GM18909 (cell line): Measurements from ENCODE around the gene ZNF621.

Source experiments
- ATAC-seq: cut with Tn5 transposase; IDR thresholded peaks from one replicate; pipeline ENCODE4 v1.9.1; 2021; ENCODE audit warnings: mild to moderate bottlenecking; ENCODE audit not compliant: unreplicated experiment, poor library complexity

The ZNF621 gene

DNA sequence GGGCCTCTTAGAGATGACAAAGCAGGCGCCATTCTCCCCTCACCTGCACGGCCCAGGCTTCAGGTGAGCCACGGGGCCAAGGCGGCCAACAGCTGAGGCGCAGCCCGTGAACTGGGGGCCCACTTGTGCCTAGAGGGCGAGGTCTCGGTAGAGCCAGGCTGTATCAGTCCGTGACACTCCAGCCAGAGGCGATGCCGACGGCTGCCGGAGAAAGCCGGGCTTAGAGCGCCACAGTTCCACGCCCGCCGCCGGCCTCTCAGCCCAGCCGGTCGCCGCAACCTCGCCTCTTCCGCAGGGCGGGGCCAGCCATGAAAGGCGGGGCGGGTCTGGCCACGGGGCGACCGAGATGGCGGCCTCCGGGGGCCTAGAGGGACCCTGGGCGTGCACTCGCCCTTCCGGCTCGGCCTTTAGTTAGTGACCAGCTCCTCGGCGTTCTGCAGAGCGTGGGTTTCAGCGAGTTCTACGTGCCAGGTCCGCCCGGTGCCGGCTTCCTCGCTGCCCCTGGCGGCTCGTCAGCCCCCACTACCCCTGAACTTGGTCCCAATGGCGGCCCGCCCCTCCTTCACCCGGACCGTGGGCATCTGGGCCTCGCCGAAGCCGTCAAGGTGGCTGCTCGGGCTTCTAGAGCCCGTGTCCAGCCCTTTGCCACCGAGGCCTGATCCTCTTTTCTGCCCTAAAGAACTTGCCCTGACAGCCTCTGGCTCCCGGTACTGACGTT is at the start of gene ZNF621:
ZNF621 (plus strand) TSS at position 393 of the 718 bp plus-strand sequence. CDS start 881 bp downstream, outside the sequence.
- peak; percentile 99 for ATAC-seq

GRCh38 chr3:40476478-40477470 is 48.0 kb upstream of the ZNF621 start, which contains the start of gene ZNF619:
ZNF619 (plus strand) TSS chr3:40477122; CDS start chr3:40477980, 858 bp downstream.
- peak; percentile 83 for ATAC-seq

GRCh38 chr3:40477666-40478065 is 47.1 kb upstream of the ZNF621 start:
- ATAC-seq = no peak

DNA sequence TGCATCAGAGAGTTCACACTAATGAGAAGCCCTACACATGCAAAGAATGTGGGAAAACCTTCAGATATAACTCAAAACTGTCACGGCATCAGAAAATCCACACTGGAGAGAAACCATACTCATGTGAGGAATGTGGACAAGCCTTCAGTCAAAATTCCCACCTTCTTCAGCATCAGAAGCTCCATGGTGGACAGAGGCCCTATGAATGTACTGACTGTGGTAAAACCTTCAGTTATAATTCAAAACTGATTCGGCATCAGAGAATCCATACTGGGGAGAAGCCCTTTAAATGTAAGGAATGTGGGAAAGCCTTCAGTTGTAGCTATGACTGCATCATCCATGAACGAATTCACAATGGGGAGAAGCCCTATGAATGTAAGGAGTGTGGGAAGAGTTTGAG is 37.6 kb upstream of the ZNF621 start:
- no peak for ATAC-seq

GRCh38 chr3:40490916-40491315 is 33.8 kb upstream of the ZNF621 start:
- ATAC-seq = no peak

GRCh38 chr3:40494698-40495097 is 30.1 kb upstream of the ZNF621 start:
- ATAC-seq = no peak

DNA sequence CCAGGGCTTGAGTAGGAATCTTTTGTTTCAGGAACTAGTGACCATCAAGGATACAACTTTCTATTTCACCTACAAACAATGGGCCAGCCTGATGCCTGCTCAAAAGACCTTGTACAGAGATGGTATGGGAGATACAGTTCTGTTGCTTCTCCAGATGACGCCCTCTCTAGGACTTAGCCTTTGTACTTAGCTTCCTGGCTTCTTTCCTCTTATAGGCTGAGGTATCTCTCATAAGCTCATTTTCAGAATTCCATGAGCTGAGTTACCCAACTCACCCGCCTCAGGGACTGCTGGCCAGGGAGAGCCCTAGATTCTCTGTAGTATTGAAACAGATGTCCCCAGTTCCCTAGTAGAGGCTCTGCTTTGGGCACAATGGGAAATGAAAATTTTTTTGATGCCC is 27.5 kb upstream of the ZNF621 start:
- no peak for ATAC-seq

DNA sequence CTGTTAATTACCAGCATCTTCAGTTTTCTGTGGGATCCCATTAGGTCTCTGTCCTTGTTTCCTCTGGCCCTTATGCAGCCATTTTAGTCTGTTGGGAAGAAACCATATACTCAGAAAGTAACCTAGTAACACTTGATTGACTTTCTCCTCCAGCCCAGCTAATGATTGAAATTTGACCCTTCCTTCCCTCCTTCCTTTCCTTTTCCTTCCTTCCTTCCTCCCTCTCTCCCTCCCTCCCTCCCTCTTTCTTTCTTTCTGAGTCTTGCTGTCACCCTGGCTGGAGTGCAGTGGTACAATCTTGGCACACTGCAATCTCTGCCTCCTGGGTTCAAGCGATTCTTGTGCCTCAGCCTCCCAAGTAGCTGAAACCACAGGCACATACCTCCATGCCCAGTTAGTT is 24.8 kb upstream of the ZNF621 start:
- no peak for ATAC-seq

GRCh38 chr3:40502034-40502433 is 22.7 kb upstream of the ZNF621 start:
- ATAC-seq = no peak

DNA sequence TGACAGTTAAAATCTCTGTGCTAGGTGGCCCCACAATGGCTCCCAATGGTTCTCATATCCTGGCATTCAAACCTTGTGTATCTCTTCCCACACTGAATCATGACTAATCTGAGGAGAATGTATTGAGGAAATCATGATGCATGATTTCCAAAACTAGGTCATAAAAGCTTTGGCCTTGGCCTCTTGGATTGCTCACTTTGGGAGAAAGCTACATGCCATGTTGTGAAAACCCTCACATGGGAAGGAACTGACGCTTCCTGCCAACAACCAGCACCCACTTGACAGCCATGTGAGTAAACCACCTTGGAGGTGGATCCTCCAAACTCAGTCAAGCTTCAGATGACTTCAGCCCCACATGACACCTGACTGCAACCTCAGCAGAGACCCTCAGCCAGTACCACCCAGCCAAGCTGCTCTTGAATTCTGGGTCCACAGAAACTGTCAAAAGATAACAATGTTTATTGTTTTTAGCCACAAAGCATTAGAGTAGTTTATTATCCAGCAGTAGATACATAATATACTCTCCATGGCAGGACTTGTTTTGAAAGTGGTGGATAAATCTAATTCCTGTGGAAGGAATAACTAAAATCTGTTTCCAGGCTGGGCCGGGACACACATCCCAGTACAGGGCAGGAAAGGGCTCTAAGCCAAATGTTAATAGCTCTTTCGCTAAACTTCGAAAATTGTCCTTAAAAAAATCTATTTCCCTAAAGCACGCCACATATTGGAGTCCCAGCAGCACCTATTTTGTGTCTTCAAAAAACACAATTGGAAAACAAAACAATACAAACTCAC is 19.9 kb upstream of the ZNF621 start:
- ATAC-seq = no peak

DNA sequence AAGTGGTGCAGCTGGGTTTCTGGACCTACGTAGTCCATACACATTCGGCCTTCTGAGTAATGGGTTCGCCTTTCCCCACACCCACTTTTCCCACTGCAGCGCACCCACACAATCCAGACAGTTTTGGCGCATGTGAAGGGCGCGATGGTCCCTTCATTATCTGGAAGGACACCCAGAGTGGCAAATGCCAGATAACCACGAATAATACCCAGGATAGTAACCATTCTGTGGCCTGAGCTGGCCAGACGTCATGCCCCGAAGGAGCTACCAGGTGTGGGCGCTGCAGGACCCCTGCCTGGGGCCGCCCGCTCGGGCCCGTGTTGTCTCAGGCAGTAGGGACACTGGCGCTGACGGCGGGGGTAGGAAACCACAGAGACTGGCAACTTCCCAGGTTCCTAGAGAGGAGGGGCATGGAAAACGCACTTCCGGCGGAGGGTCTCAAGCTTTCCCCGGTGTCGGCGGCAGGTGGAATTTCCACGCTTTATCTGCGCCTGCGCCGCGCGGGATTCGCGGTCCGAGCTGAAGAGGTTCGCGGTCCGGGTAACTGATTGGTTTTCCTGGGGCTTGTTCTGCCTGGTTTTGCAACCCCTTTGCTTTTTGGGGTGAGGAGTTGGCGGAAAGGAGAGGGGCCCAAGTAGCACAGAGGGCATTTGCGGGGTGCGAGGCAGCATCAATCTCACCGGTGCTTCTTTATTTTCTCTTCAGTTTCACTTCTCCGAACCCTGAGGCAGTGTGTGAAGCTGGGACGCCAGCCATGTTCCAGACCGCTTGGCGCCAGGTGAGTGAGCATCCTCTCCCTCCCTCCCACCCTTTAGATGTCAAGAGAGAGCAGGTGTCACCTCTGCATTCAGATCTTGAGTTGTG is 18.9 kb upstream of the ZNF621 start, which contains the start of gene ZNF620:
ZNF620 (plus strand) TSS at position 441 of the 864 bp plus-strand sequence; CDS start at position 755, 314 bp downstream.
- peak; percentile 81 for ATAC-seq

GRCh38 chr3:40511031-40511718 is 13.6 kb upstream of the ZNF621 start:
- ATAC-seq = no peak

GRCh38 chr3:40516201-40516600 is 8.6 kb upstream of the ZNF621 start:
- no peak for ATAC-seq

- ATAC-seq = no peak
Observed at GRCh38 chr3:40518067-40518466, 6.7 kb upstream of the ZNF621 start.

GRCh38 chr3:40518848-40519247 is 5.9 kb upstream of the ZNF621 start:
- no peak for ATAC-seq

- no peak for ATAC-seq
Observed at GRCh38 chr3:40521254-40521653, 3.5 kb upstream of the ZNF621 start.

- ATAC-seq = no peak
Observed at GRCh38 chr3:40523781-40524180, 979 bp upstream of the ZNF621 start.

DNA sequence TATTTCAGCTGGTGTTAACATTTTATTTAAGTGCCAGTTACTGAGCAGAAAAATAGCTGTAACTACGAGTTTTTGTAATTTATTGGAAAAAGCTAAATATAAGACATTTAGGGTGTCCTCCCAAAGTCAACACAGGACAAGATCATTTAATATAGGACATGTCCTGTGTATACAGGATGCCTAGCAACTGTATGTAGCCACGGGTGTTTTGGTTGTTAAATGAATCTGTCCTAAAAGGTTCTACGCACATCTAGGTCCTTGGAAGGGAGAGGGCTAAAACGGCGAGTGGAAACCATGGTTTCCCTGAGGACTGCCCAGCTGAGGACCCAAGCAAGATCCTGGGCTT is 565 bp upstream of the ZNF621 start:
- peak; percentile 23 for ATAC-seq

- no peak for ATAC-seq
Observed at GRCh38 chr3:40528426-40528825, 3.7 kb downstream of the ZNF621 start.
